HepG2 (cell line): ENCODE data around the gene SBK1. TPM values are rescaled to one million over a fixed set of nuclear protein-coding genes. Genes with fewer than 3 reads are reported as not detected.

ENCODE experiments used
- CAMTA2 ChIP-seq: sonication (generic); formaldehyde crosslinking; IDR thresholded peaks from 2 replicates; pipeline ENCODE4 v1.4.0; 2020; ENCODE audit warnings: mild to moderate bottlenecking, missing genetic modification reagents, borderline replicate concordance
- CHD2 ChIP-seq: IDR thresholded peaks from 2 replicates; pipeline ENCODE4 v1.6.1; 2011; ENCODE audit warnings: low read depth, low read length, improper control_type of control experiment
- ETV5 ChIP-seq: IDR thresholded peaks from 2 replicates; pipeline ENCODE4 v1.6.1; 2018; ENCODE audit warnings: missing biosample characterization, missing genetic modification reagents, inconsistent platforms, borderline replicate concordance
- HNF4G ChIP-seq, 2 experiments: sonication (generic) in 1 of 2; formaldehyde crosslinking in 1 of 2; IDR thresholded peaks; 2 replicates each; pipeline versions ENCODE4 v1.4.0 to v1.6.1; 2011 to 2020; ENCODE audit warnings: borderline replicate concordance in 2 of 2, low read depth in 2 of 2, mild to moderate bottlenecking in 2 of 2, low read length in 1 of 2, missing genetic modification reagents in 1 of 2, moderate library complexity in 1 of 2
- NFYB ChIP-seq: sonication (generic); formaldehyde crosslinking; IDR thresholded peaks from 2 replicates; pipeline ENCODE4 v1.4.0; 2020; ENCODE audit warnings: missing genetic modification reagents
- SOX5 ChIP-seq: IDR thresholded peaks from 2 replicates; pipeline ENCODE4 v1.6.1; 2016; ENCODE audit warnings: borderline replicate concordance
- ZBTB7A ChIP-seq: sonication (generic); formaldehyde crosslinking; IDR thresholded peaks from 2 replicates; pipeline ENCODE4 v1.8.0; 2022; ENCODE audit warnings: mild to moderate bottlenecking, missing genetic modification reagents
- ZNF235 ChIP-seq: sonication (generic); formaldehyde crosslinking; IDR thresholded peaks from 2 replicates; pipeline ENCODE4 v1.8.1; 2023; ENCODE audit warnings: mild to moderate bottlenecking, missing genetic modification reagents, borderline replicate concordance
- ZNF562 ChIP-seq: sonication (generic); formaldehyde crosslinking; IDR thresholded peaks from 2 replicates; pipeline ENCODE4 v1.8.0; 2022; ENCODE audit warnings: missing genetic modification reagents, borderline replicate concordance
- ZNF652 ChIP-seq: IDR thresholded peaks from 2 replicates; pipeline ENCODE4 v1.6.1; 2016; ENCODE audit warnings: low read depth, borderline replicate concordance
- ZZZ3 ChIP-seq: sonication (generic); formaldehyde crosslinking; IDR thresholded peaks from 2 replicates; pipeline ENCODE4 v1.4.0; 2020; ENCODE audit warnings: missing genetic modification reagents, mild to moderate bottlenecking, borderline replicate concordance
- polyA plus RNA-seq, 8 experiments: library from polyadenylated mRNA; depleted of rRNA in 3 of 8; stranded (reverse) in 7 of 8; unstranded in 1 of 8; fragments of >200 nt; fragmentation: Illumina TruSeq in 4 of 8; extraction: Trizol in 4 of 8; gene quantifications; 2 replicates each; pipeline versions ENCODE4 v1.2.1 to v1.2.3, GENCODE V29; 2011 to 2016; ENCODE audit warnings: low read depth in 4 of 8, missing spikeins in 1 of 8, mixed read lengths in 1 of 8; ENCODE audit not compliant: insufficient read depth in 1 of 8
- total RNA-seq, 5 experiments: library from RNA; depleted of rRNA; stranded (reverse); fragments of >200 nt; fragmentation: Illumina TruSeq; extraction: Trizol; gene quantifications; 2 replicates each; pipeline ENCODE4 v1.2.3, GENCODE V29; 2016; ENCODE audit warnings: low read depth in 1 of 5
- TF ChIP-seq, protein P1 (sequence below), 2 experiments: sonication (generic) in 1 of 2; formaldehyde crosslinking in 1 of 2; IDR thresholded peaks; 2 replicates each; pipeline versions ENCODE4 v1.4.0 to v1.6.1; 2016 to 2020; ENCODE audit warnings: borderline replicate concordance in 1 of 2, low read depth in 1 of 2, mild to moderate bottlenecking in 1 of 2, missing genetic modification reagents in 1 of 2
- TF ChIP-seq, protein P2 (sequence below): sonication (generic); formaldehyde crosslinking; IDR thresholded peaks from 2 replicates; pipeline ENCODE4 v1.4.0; 2020; ENCODE audit warnings: missing genetic modification reagents, mild to moderate bottlenecking, borderline replicate concordance
- TF ChIP-seq, protein P3 (sequence below): sonication (generic); formaldehyde crosslinking; IDR thresholded peaks from 2 replicates; pipeline ENCODE4 v1.4.0; 2020; ENCODE audit warnings: missing genetic modification reagents, borderline replicate concordance

Gene SBK1
- total and polyA plus RNA-seq, 2 of the 13 experiments (the other 11 are each of a cell fraction or from before 2014, with no cell fraction given): 0.15 to 0.17 TPM

DNA sequence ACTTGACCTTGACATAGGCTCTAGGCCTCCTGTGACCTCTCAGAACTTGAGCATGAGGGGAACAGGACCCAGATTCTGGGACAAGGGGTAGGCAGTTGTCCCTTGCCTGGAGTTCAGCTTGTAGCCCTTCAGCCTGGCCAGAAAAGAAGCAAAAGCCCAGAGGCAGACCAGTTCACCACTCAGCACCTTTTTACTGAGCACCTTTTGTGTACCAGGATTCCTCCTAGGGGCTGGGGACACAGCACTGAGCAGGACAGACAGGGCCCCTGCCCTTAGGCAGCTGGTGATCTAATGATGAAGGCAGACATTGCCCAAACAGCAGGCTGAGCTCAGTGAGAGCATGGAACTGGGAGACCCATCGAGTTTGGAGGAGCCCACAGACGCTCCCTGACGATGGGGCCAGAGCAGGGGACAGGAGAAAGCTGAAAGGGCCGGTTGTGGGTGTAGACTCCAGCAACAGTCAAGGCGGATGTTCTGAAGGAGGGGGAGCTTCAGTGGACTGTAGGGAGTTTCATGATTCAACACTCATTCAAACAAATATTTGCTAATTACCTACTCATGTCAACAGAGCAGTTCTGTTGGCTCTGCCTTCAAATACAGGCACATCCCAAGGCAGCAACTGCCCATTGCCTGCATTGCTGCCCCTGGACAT lies 32.0 kb downstream of the SBK1 start (continued):
- TF ChIP-seq, protein P1, sequence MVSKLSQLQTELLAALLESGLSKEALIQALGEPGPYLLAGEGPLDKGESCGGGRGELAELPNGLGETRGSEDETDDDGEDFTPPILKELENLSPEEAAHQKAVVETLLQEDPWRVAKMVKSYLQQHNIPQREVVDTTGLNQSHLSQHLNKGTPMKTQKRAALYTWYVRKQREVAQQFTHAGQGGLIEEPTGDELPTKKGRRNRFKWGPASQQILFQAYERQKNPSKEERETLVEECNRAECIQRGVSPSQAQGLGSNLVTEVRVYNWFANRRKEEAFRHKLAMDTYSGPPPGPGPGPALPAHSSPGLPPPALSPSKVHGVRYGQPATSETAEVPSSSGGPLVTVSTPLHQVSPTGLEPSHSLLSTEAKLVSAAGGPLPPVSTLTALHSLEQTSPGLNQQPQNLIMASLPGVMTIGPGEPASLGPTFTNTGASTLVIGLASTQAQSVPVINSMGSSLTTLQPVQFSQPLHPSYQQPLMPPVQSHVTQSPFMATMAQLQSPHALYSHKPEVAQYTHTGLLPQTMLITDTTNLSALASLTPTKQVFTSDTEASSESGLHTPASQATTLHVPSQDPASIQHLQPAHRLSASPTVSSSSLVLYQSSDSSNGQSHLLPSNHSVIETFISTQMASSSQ (IDR thresholded peaks at IDR 0.05; ENCODE audit: low read depth): no peak
- TF ChIP-seq, protein P1 (CRISPR knock-in tag; IDR thresholded peaks at IDR 0.05; ENCODE audit: borderline replicate concordance): no peak
- no peak for TF ChIP-seq ZNF562 (CRISPR knock-in tag)
- TF ChIP-seq ZBTB7A (CRISPR knock-in tag): no peak
- TF ChIP-seq ZZZ3: no peak
- TF ChIP-seq, protein P2, sequence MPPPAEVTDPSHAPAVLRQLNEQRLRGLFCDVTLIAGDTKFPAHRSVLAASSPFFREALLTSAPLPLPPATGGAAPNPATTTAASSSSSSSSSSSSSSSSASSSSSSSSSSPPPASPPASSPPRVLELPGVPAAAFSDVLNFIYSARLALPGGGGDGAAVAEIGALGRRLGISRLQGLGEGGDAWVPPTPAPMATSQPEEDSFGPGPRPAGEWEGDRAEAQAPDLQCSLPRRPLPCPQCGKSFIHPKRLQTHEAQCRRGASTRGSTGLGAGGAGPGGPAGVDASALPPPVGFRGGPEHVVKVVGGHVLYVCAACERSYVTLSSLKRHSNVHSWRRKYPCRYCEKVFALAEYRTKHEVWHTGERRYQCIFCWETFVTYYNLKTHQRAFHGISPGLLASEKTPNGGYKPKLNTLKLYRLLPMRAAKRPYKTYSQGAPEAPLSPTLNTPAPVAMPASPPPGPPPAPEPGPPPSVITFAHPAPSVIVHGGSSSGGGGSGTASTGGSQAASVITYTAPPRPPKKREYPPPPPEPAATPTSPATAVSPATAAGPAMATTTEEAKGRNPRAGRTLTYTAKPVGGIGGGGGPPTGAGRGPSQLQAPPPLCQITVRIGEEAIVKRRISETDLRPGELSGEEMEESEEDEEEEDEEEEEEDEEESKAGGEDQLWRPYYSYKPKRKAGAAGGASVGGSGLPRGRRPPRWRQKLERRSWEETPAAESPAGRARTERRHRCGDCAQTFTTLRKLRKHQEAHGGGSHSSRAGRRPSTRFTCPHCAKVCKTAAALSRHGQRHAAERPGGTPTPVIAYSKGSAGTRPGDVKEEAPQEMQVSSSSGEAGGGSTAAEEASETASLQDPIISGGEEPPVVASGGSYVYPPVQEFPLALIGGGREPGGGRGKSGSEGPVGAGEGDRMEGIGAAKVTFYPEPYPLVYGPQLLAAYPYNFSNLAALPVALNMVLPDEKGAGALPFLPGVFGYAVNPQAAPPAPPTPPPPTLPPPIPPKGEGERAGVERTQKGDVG: no peak
- TF ChIP-seq CHD2: no peak
- TF ChIP-seq NFYB (CRISPR knock-in tag): no peak
- TF ChIP-seq ZNF652: no peak
- no peak for TF ChIP-seq CAMTA2
- TF ChIP-seq, protein P3, sequence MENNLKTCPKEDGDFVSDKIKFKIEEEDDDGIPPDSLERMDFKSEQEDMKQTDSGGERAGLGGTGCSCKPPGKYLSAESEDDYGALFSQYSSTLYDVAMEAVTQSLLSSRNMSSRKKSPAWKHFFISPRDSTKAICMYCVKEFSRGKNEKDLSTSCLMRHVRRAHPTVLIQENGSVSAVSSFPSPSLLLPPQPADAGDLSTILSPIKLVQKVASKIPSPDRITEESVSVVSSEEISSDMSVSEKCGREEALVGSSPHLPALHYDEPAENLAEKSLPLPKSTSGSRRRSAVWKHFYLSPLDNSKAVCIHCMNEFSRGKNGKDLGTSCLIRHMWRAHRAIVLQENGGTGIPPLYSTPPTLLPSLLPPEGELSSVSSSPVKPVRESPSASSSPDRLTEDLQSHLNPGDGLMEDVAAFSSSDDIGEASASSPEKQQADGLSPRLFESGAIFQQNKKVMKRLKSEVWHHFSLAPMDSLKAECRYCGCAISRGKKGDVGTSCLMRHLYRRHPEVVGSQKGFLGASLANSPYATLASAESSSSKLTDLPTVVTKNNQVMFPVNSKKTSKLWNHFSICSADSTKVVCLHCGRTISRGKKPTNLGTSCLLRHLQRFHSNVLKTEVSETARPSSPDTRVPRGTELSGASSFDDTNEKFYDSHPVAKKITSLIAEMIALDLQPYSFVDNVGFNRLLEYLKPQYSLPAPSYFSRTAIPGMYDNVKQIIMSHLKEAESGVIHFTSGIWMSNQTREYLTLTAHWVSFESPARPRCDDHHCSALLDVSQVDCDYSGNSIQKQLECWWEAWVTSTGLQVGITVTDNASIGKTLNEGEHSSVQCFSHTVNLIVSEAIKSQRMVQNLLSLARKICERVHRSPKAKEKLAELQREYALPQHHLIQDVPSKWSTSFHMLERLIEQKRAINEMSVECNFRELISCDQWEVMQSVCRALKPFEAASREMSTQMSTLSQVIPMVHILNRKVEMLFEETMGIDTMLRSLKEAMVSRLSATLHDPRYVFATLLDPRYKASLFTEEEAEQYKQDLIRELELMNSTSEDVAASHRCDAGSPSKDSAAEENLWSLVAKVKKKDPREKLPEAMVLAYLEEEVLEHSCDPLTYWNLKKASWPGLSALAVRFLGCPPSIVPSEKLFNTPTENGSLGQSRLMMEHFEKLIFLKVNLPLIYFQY (CRISPR knock-in tag): no peak
- no peak for TF ChIP-seq HNF4G (IDR thresholded peaks at IDR 0.05; ENCODE audit: borderline replicate concordance, low read depth, low read length)
- TF ChIP-seq HNF4G (CRISPR knock-in tag; IDR thresholded peaks at IDR 0.05; ENCODE audit: borderline replicate concordance, low read depth): no peak
- TF ChIP-seq SOX5 (CRISPR knock-in tag): peak; percentile 37; the same call in 1 of the 2 replicates
- TF ChIP-seq ZNF235: no peak
- peak; percentile 73; the same call in 1 of the 2 replicates for TF ChIP-seq ETV5 (CRISPR knock-in tag)
